Panc1 (cell line): ENCODE measurements around the gene MPP7. TPM values are rescaled to one million over a fixed set of nuclear protein-coding genes. Genes with fewer than 3 reads are reported as not detected.

Source experiments
- ATAC-seq: fragments of 200-7000 bp; cut with Tn5 transposase; 2 replicates; pipeline ENCODE4 v1.9.1; 2020; ENCODE audit warnings: mild to moderate bottlenecking, moderate library complexity
- BruUV-seq: library from RNA; stranded (reverse); fragments of 400-500 nt; replicated peaks from 2 replicates; lab custom pipeline; 2021; lab: Mats Ljungman, UMichigan
- CTCF ChIA-PET: fragments of 300-600 bp; sonication (Branson Sonifier 250); formaldehyde crosslinking; loops from one replicate; lab custom pipeline; 2022; ENCODE audit warnings: antibody characterized with exemption; lab: Charles Lee
- POLR2A ChIA-PET: fragments of 300-600 bp; sonication (Branson Sonifier 250); formaldehyde crosslinking; loops from one replicate; lab custom pipeline; 2022; ENCODE audit warnings: antibody characterized with exemption; lab: Charles Lee
- DNase-seq: peaks from one replicate; pipeline ENCODE4 v3.0.0-alpha.2; 2010; ENCODE audit warnings: low read depth, low spot score
- H3K27ac ChIP-seq: 2 replicates; pipeline ENCODE4 v1.5.1; 2011; ENCODE audit warnings: mild to moderate bottlenecking, low read length, inconsistent platforms
- H3K27me3 ChIP-seq: fragments of 200-500 bp; sonication (Bioruptor generic); 2 replicates; pipeline ENCODE4 v1.6.0; 2014; ENCODE audit warnings: low read length, inconsistent platforms; ENCODE audit not compliant: control insufficient read depth, insufficient read depth
- H3K36me3 ChIP-seq: fragments of 200-500 bp; sonication (Bioruptor generic); 2 replicates; pipeline ENCODE4 v1.5.1; 2014; ENCODE audit warnings: inconsistent platforms, mild to moderate bottlenecking, low read length, moderate library complexity; ENCODE audit not compliant: control insufficient read depth, insufficient read depth
- H3K4me1 ChIP-seq: 2 replicates; pipeline ENCODE4 v1.5.1; 2011; ENCODE audit warnings: inconsistent platforms, mild to moderate bottlenecking, low read length, moderate library complexity; ENCODE audit not compliant: control insufficient read depth, insufficient read depth
- H3K4me3 ChIP-seq, 2 experiments: 2 replicates each; pipeline ENCODE4 v1.5.1; 2011 to 2012; ENCODE audit warnings: low read depth in 2 of 2, low read length in 2 of 2, mild to moderate bottlenecking in 2 of 2, inconsistent platforms in 1 of 2, moderate library complexity in 1 of 2
- H3K9me3 ChIP-seq: fragments of 200-500 bp; sonication (Bioruptor generic); 2 replicates; pipeline ENCODE4 v1.5.1; 2014; ENCODE audit warnings: low read depth, mild to moderate bottlenecking, inconsistent platforms, low read length, moderate library complexity; ENCODE audit not compliant: control insufficient read depth, insufficient read depth
- CTCF ChIP-seq: fragments of 450-650 bp; IDR thresholded peaks from 2 replicates; pipeline ENCODE4 v1.5.1; 2017; ENCODE audit warnings: mild to moderate bottlenecking
- POLR2AphosphoS5 ChIP-seq: IDR thresholded peaks from 2 replicates; pipeline ENCODE4 v1.6.1; 2012; ENCODE audit warnings: mild to moderate bottlenecking, low read depth, low read length, moderate library complexity
- REST ChIP-seq, 2 experiments: IDR thresholded peaks; 2 replicates each; pipeline ENCODE4 v1.6.1; 2011 to 2012; ENCODE audit warnings: low read depth in 2 of 2, control low read depth in 1 of 2, low read length in 1 of 2, mild to moderate bottlenecking in 1 of 2, moderate library complexity in 1 of 2; ENCODE audit not compliant: insufficient read depth in 1 of 2
- SIN3A ChIP-seq: IDR thresholded peaks from 2 replicates; pipeline ENCODE4 v1.6.1; 2012; ENCODE audit warnings: low read depth, mild to moderate bottlenecking, low read length, moderate library complexity, borderline replicate concordance; ENCODE audit not compliant: insufficient read depth
- TCF7L2 ChIP-seq: IDR thresholded peaks from 2 replicates; pipeline ENCODE4 v1.6.1; 2011; ENCODE audit warnings: mild to moderate bottlenecking, low read depth, low read length, inconsistent platforms
- in situ Hi-C: cut with HindIII; loops from 2 replicates; pipeline ENCODE4 v1.10.0; 2016; ENCODE audit warnings: low sequenced_read_pairs, low pct_unique_long_range_greater_than_20kb
- intact Hi-C: fragments of 100-400 bp; cut with micrococcal nuclease; formaldehyde crosslinking; loops from one replicate; pipeline ENCODE4 v1.10.0; 2022; ENCODE audit not compliant: unreplicated experiment
- total RNA-seq: library from RNA; stranded (reverse); gene quantifications from one replicate; pipeline ENCODE4 v1.2.1, GENCODE V29; 2021; ENCODE audit not compliant: unreplicated experiment

MPP7 gene
- total RNA-seq, 1 experiment from 2014 or later, result 0.49 TPM

- POLR2A ChIA-PET, result no interaction called here
- no peak overlapping the region for H3K27ac ChIP-seq
- H3K36me3 ChIP-seq, result no peaks in the 10 kb centered on the region
- BruUV-seq, result no TSS peak
- CTCF ChIA-PET, result no interaction called here
- no peak overlapping the region for H3K4me3 ChIP-seq
- H3K4me1 ChIP-seq, result no peaks in the 10 kb centered on the region
- H3K27me3 ChIP-seq, result no peaks in the 10 kb centered on the region
- ATAC-seq (no peak), DNase-seq (no peak)
- TF ChIP-seq TCF7L2 (no peak), REST (IDR thresholded peaks at IDR 0.05; ENCODE audit: insufficient read depth in 1 of 2, low read depth in 2 of 2, low read length in 1 of 2) (no peak), CTCF (no peak), SIN3A (no peak), POLR2AphosphoS5 (no peak)
- in situ Hi-C loops (no loop called here), intact Hi-C loops (no loop called here)
- H3K9me3 ChIP-seq, result no peaks in the 10 kb centered on the region
These were observed 8.7 kb downstream of the MPP7 start for GRCh38 chr10:28294169-28294532.

GRCh38 chr10:28293236-28294168 lies 9.4 kb downstream of the MPP7 start:
- CTCF ChIA-PET, result no interaction called here
- no peaks in the 10 kb centered on the region for H3K4me1 ChIP-seq
- no peak overlapping the region for H3K4me3 ChIP-seq
- DNase-seq (no peak), ATAC-seq (no peak)
- no peaks in the 10 kb centered on the region for H3K36me3 ChIP-seq
- no peaks in the 10 kb centered on the region for H3K9me3 ChIP-seq
- no peak for TF ChIP-seq REST (IDR thresholded peaks at IDR 0.05; ENCODE audit: insufficient read depth in 1 of 2, low read depth in 2 of 2, low read length in 1 of 2)
- TF ChIP-seq SIN3A, result no peak
- TF ChIP-seq POLR2AphosphoS5, result no peak
- no peak for TF ChIP-seq TCF7L2
- in situ Hi-C loops (no loop called here), intact Hi-C loops (no loop called here)
- POLR2A ChIA-PET, result no interaction called here
- no peak overlapping the region for H3K27ac ChIP-seq
- BruUV-seq, result no TSS peak
- H3K27me3 ChIP-seq, result no peaks in the 10 kb centered on the region
